Right ventricle myocardium superior (tissue), 1 donor: ENCODE results near the gene SI. TPM values are rescaled to one million over a fixed set of nuclear protein-coding genes. Genes with fewer than 3 reads are reported as not detected.
"Not testable (repeated sequence)": the region's sequence is repeated elsewhere in the genome, so short reads cannot be mapped to it uniquely, and the experiment has no call there.

Experiments used
- ATAC-seq: fragments of 200-7000 bp; cut with Tn5 transposase; one replicate; pipeline ENCODE4 v1.9.1; 2020; ENCODE audit warnings: mild to moderate bottlenecking; ENCODE audit not compliant: poor library complexity
- DNase-seq: peaks from one replicate; pipeline ENCODE4 v3.0.0-alpha.2; 2020
- intact Hi-C: fragments of 100-400 bp; cut with DNase I; formaldehyde crosslinking; loops from one replicate; pipeline ENCODE4 v1.11.2; 2022
- long read RNA-seq: library from polyadenylated mRNA; unstranded; transcript quantifications from one replicate; pipeline ENCODE4 v2.0.0, GENCODE V29; 2021
- total RNA-seq: library from RNA; stranded (reverse); fragmentation: NEBNext Ultra II Directional; extraction: Animal tissue kit (Norgen Biotek cat#: 25700); gene quantifications from one replicate; pipeline ENCODE4 v1.2.1, GENCODE V29; 2021
- donor health status: DM: no; HTN: yes; CAD: no; lungs with severe emphysema.

Gene SI
- total RNA-seq: not detected
- long read RNA-seq: 0 reads

DNA sequence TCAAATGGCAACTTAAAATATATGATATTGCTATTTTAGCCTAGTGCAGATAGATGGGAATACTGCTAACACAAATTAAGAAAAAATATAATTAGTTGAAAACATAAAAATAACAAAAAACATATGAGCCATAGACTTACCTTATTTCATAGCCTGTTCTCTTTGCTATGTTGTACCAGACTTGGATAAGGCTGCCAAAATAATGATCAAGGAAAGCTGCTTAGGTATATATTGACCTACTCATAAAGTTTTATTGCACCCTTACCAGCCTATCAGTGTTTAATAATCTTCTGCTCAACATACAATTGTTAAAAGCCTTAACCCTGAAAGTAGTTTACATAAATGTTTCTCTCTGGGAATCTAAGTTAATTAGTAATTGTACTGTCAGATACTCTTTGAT, at the start of gene SI:
Gene SI (minus strand): TSS at position 204 of the 400 bp plus-strand sequence. CDS start 2,484 bp downstream, outside the sequence.
- ATAC-seq (no peak), DNase-seq (no peak)
- intact Hi-C loops: no loop called here

DNA sequence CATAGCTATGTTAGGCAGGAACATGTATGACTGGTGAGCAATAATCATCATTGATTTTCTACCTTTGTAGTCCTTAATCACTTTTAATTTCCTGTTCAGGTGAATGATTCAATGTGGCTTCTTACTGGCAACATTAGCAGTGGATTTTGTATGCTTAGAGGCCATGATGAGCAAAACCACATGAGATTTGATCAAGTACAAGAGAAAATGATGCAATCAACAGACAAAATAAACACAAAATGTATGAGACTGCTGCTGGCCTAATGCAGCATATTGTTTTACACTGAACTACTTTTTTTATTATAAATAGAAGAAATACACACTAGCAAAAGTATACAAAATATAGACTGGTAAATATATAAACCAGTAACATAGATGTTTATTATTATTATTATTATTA, 47.5 kb upstream of the SI start:
- no peak for ATAC-seq
- DNase-seq: no peak
- intact Hi-C loops: no loop called here

DNA sequence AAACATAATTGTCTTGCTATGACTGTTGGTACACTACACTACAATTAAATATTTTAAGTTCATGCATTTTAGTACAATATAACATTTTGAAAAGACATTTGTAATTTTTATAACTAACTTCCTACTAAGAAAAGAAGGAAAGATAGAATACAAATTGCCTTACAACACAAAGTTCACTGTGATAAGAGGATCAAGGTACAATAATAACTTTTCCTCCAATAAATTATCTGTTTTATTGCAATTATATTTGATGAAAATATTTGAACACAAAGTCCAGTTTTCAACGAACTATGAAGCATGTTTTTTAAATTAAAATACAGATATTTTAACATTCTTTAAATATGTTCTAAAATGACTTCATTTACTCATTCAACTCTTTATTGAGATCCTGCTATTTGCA, 33.1 kb upstream of the SI start:
- DNase-seq (no peak), ATAC-seq (no peak)
- intact Hi-C loops: no loop called here

DNA sequence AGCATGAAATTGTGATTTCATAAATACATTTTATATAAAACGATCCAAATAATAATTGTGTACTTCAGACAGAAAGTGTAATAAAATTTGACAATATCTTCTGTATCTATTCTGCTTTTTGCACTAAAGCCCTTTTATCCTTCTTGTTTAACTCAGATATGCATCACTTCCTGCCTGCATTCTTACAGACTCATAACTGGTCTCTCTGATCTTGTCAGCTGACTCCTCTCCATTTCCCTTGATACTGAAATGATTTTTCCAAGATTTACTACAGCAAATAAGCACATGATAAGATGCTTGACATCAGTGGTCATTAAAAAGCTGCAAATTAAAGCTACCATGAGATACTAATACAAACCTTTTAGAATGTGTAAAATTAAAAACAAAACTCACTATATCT, 25.3 kb upstream of the SI start:
- no peak for DNase-seq
- intact Hi-C loops: no loop called here
- no peak for ATAC-seq

DNA sequence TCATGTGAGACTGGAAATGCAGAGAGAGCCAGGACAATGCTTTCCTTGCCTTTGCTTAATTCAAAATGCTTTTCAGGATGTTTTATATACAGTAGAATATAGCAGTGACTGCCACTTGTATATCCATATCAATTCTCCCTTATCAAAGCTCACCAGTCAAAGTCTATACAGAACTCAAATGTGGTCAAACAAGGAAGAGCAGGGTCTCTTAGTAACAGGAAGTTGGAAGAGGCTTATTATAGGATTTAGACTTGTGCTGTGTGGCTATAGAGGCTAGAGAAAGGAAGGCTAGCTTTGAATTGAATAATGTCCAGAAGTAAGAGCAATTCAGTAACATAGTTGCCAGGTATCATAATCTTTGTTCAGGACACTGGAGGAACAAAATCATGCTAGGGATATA, 4.4 kb upstream of the SI start:
- no peak for ATAC-seq
- no peak for DNase-seq
- intact Hi-C loops: no loop called here

DNA sequence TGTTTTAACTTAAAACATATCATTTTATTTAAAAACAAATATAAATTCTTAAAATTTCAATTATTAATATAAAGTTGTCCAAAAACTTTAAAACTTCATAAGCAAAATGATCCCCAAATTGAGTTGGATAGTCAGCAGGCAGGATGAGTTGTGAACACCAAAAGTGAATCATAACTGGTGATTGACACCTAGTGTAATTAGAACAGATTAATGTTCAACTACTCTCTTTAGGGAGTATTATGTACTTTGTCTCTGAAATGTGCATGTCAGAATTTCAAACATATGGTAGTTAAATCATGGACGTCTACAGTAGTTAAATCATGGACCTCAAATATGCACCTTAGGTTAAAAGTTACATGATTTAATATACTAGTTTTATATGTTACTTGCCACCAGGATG, 2.9 kb upstream of the SI start:
- no peak for ATAC-seq
- DNase-seq: no peak
- intact Hi-C loops: no loop called here

DNA sequence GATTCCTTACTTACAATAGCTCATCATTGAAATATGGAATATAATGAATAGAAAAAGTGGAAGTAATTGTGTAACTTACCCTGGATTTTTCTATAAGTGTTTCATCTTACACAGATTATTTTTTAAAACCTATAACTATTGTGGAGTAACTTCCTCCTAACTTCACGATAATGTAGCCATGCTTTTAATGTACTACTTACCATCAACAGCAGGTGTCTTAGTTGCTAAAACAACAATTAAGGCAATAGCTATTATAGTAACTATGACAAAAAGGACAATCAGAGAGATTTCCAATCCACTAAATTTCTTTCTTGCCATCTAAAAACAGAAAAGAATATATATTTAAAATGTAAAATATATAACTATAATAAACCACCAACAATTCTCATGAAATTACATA, 2.6 kb downstream of the SI start:
- intact Hi-C loops: no loop called here
- ATAC-seq (no peak), DNase-seq (no peak)

DNA sequence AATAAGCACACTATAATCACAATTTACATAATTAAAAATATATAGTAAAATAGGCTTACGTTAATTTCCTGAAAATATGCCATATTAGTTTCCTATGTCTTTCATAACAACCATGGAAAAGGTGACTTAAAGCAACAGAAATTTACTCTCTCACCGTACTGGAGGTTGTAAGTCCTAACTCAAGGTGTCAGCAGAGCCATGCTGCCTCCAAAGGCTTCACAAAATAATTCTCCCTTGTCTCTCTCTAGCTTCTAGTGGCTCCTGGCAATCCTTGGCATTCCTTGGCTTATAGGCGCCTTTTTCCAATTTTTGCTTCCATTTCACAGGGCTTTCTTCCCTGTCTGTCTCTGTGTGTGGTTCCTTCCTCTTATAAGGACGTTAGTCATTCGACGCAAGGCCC, 7.6 kb downstream of the SI start:
- DNase-seq (no peak), ATAC-seq (no peak)
- intact Hi-C loops: no loop called here

DNA sequence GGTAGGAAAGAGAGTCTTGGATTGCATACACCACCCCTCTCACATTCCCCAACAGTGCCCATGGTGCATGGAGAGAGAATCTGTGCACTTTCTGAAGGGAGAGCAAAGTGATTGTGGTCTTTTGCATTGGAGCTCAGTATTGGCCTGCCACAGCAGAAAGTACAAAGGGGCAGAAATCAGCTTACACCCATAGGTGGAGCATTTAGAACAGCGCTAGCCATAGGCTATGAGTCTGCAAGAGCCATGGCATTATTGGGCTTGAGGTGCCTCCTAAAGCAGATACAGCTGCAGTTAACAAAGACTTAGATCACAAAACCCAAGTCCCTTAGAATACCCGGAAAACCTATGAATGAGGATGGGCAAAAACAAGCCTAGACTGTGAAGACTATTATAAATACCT, 21.8 kb downstream of the SI start:
- intact Hi-C loops: no loop called here
- DNase-seq (no peak), ATAC-seq (no peak)

DNA sequence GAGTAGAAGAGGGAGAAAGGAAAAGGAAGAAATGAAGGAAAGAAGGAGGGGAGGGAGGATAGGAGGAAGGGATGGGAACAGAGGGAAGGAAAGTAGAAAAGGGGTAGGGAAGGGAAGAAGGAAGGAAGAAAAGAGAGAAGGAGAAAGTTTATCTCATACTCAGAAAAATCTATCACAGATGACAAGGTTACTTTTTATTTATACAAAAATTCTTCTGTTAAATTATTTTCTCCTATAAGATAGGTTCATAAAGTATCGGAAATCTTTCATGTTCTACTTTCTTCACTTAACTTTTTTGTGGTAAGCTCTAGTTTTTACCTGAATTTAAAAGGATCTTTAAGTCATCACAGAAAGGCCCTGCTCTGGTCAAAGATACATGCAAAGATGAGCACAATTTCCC, 38.1 kb downstream of the SI start:
- ATAC-seq (no peak), DNase-seq (no peak)
- intact Hi-C loops: no loop called here

DNA sequence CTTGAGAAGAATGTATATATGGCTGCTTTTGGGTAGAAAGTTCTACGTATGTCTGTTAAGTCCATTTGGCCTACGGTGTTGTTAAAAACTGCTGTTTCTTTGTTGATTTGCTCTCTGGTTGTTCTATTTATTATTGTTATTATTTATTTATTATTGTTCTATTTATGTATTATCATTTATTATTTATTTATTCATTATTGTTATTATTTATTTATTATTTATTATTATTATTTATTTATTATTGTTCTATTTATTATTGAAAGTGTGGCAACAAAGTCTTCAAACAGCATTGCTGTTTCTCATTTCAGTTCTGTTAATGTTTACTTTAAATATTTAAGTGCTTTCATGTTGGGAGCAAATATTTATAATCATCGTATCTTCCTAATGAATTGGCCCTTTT, 66.7 kb downstream of the SI start:
- intact Hi-C loops: no loop called here
- ATAC-seq: no peak
- DNase-seq: no peak

DNA sequence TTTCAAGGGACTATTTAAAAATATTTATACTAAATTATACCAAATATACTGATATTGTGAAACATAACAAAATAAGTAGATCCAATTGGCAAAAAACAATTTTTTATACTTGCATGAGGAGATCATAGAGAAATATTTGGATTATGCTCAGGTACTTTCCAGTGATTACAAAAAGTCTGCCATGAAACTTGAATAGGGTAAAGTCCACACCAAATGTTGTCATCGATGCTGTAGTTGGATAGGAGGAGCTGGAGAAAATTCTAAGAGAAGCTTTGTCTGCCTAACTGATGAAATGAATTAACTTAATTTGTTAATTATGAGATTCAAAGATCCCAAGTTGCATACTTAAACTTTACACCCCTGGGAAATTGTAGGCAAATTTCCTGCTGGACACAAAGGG, 93.3 kb downstream of the SI start:
- ATAC-seq: no peak
- no peak for DNase-seq
- intact Hi-C loops: no loop called here

DNA sequence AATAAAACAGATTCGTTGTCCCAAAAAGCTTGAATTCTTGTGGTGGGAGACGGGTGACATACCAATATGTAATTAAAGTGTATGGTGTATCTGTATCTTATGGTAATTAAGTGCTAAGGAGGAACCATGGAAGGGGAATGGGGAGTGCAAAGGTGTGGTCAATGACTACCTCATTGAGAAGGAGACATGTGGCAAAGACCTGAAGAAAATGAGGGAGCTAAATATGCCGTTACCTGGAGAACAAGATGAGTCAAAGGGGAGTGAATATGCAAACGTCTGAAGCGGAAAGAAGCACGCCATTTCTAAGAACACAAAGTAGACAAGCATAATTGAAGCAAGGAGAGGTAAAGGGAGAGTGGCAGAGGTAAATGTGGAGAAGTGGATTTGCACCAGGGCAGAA, 115.7 kb downstream of the SI start:
- no peak for ATAC-seq
- intact Hi-C loops: no loop called here
- DNase-seq: no peak

DNA sequence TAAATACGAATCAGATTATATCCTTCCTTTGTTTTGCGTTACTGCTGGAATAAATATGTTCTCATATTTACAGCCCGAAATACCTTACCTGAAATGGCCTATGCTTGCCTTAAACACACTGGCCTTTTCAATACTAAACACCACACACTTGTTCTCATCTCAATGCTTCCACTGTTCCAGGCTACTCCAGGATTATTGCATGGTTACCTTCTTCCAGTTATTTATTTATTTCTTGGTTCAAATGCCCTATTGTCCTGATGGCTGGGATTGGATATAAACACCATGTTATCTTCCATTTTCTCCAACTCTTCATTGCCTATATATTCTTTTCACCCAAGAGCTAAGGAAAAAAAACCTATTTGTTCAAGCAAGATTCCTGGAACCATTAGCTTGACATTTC, 125.3 kb downstream of the SI start:
- intact Hi-C loops: no loop called here
- no peak for DNase-seq
- ATAC-seq: no peak

DNA sequence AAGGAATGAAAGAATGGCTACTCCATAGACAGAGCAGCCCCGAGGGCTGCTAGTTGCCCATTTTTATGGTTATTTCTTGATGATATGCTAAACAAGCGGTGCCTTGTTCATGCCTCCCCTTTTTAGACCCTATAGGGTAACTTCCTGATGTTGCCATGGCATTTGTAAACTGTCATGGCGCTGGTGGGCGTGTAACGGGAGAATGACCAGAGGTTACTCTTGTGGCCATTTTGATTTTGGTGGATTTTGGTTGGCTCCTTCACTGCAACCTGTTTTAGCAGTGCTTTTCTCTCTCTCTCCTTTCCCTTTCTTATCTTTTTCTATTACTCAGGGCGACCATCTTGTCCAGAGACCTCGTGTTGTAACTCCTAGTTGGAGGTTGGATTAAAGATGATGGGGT, 126.9 kb downstream of the SI start:
- ATAC-seq, DNase-seq, intact Hi-C loops: not testable (repeated sequence)

DNA sequence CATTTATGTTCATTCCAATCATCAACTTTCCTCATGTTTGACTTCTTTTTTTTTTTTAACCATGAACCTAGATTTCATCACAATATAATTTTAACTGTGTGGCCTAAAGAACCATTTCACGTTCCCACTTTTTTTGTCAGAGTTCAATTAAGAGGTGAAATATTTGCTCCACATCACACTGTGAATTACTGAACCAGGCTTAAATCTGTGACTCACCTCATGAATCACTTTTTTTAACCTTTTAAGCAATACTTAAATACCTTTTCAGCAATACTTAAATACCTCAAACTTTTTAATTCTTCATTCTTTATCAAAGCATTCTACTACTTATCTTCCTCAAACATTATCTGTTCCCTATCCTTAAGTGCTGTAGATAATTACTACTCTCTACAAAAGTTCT, 137.6 kb downstream of the SI start:
- DNase-seq (no peak), ATAC-seq (no peak)
- intact Hi-C loops: no loop called here

DNA sequence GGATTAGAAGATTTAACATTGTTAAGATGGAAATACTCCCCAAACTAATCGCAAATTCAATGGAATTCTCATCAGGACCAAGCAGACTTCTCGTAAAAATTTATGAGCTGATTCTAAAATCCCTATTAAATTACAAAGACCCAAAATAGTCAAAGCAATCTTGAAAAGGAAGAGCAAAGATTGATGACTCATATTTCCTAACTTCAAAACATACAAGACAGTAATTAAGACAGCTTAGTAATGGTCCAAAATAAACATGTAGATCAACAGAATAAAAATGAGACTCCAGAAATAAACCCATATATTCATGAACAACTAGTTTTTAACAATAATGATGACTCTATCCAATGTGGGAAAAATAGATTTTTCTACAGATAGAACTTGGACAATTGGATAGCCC, 148.7 kb downstream of the SI start:
- intact Hi-C loops: no loop called here
- no peak for ATAC-seq

More for the DNA sequence above, 148.7 kb downstream of the SI start:
- DNase-seq: no peak

Other genes starting within 250 kb of the SI start
- not detected for gene SLITRK3, start 117.9 kb upstream of the SI start, total RNA-seq